ENCODE results near the gene MYRF.

The MYRF gene

GRCh38 chr11:61762223-61762615 is 9.8 kb downstream of the MYRF start:
- no peak overlapping the region for H3K27ac ChIP-seq
- no peak for TF ChIP-seq CTCF (conservative IDR thresholded peaks at IDR 0.05)

- no peak overlapping the region for H3K27ac ChIP-seq
- TF ChIP-seq CTCF (conservative IDR thresholded peaks at IDR 0.05), result no peak
Observed at GRCh38 chr11:61762798-61763197, 10.4 kb downstream of the MYRF start.

GRCh38 chr11:61763930-61764605 is 11.6 kb downstream of the MYRF start:
- H3K27ac ChIP-seq, result no peak overlapping the region
- no peak for TF ChIP-seq CTCF (conservative IDR thresholded peaks at IDR 0.05)

GRCh38 chr11:61764606-61765260 is 12.3 kb downstream of the MYRF start:
- H3K27ac ChIP-seq, result no peak overlapping the region
- no peak for TF ChIP-seq CTCF (conservative IDR thresholded peaks at IDR 0.05)

- no peak overlapping the region for H3K27ac ChIP-seq
- no peak for TF ChIP-seq CTCF (conservative IDR thresholded peaks at IDR 0.05)
Observed at GRCh38 chr11:61765550-61766253, 13.3 kb downstream of the MYRF start.

- no peak overlapping the region for H3K27ac ChIP-seq
- TF ChIP-seq CTCF (conservative IDR thresholded peaks at IDR 0.05), result no peak
Observed at GRCh38 chr11:61766353-61766841, 14.0 kb downstream of the MYRF start.

- TF ChIP-seq CTCF (conservative IDR thresholded peaks at IDR 0.05), result no peak
Observed at GRCh38 chr11:61768376-61769076, 16.1 kb downstream of the MYRF start.

More at GRCh38 chr11:61768376-61769076, 16.1 kb downstream of the MYRF start:
- H3K27ac ChIP-seq, result no peak overlapping the region

Measured in VCaP (cell line).